ENCODE data around the gene DOK6.
"Not testable (repeated sequence)": the region's sequence is repeated elsewhere in the genome, so short reads cannot be mapped to it uniquely, and the experiment has no call there.

The DOK6 gene

GRCh38 chr18:69622184-69622583 lies 221.5 kb downstream of the DOK6 start:
- DNase-seq = no peak

- no peak for DNase-seq
These were observed 222.3 kb downstream of the DOK6 start for GRCh38 chr18:69622961-69623360.

DNA sequence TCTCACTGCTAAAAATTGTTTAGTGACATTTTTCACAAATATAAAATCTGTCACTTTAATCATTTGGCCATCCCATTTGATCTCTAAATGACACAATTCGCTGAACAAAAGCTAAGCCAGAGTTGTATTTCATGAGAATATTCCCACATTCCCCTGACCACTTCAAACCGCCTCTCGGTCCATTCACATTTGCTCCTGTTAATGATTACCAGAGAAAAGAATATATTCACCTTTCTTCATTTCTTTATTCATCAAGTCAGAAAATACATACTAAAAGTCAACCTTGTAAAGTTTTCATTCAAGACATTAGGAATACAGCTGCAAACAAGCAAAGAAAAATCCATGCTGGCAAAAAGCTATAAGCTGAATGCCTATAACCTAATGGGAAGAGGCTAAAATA lies 225.5 kb downstream of the DOK6 start:
- DNase-seq = no peak

DNA sequence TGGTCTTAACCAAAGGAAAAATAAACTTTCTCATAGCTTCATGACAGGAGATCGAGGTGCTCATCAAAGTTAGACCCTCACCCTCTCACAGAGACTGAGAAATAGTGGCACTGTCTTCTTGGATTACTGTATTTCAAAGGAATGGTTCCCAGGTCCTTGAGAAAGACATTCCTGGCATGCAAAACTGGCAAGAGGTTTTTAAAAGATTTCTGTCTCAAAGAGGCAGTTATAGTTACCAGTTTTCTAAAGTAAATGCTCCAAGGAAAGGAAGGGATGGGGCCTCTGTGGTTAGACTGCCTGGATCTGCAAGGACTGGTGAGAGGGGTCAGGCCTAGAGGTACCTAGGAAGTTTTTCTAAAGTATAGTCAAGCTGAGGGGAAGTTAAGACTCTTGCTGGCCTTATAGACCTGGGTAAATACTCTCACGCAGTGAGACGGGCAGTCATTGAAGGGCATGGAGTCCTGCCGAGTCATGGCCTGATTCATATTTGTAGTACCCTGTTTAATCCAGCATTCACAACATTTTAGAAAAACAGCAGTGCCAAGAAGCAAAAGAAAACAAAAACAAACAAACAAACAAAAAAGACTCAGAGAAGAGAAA lies 226.1 kb downstream of the DOK6 start:
- no peak for DNase-seq

- DNase-seq = no peak
These were observed 228.2 kb downstream of the DOK6 start for GRCh38 chr18:69628774-69629359.

DNA sequence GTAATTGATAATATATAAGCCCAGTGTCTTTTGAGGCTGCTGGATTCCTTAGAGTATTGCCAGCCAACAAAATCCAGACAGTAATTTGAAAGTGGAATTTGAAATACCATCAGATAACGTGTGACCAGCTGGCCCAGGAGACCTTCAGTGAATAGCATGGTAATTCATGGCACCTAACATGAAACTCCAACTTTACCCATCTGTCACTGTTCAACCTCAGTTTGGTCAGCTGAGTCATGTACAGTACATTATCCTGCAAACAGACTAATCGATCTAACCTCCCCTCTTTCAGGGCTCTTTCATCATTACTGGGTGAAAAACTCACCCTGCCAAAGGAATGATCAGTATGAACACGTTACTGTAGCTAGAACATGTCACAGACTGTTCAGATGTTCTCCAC lies 230.6 kb downstream of the DOK6 start:
- DNase-seq = no peak

GRCh38 chr18:69635482-69635881 lies 234.8 kb downstream of the DOK6 start:
- DNase-seq = no peak

GRCh38 chr18:69636529-69637301 lies 236.0 kb downstream of the DOK6 start:
- peak in 1 of 56 donors; percentile 2 for DNase-seq

- DNase-seq = no peak
These were observed 237.4 kb downstream of the DOK6 start for GRCh38 chr18:69638056-69638455.

- DNase-seq = no peak
These were observed 247.0 kb downstream of the DOK6 start for GRCh38 chr18:69647702-69648101.

GRCh38 chr18:69648486-69648885 lies 247.8 kb downstream of the DOK6 start:
- DNase-seq = no peak

DNA sequence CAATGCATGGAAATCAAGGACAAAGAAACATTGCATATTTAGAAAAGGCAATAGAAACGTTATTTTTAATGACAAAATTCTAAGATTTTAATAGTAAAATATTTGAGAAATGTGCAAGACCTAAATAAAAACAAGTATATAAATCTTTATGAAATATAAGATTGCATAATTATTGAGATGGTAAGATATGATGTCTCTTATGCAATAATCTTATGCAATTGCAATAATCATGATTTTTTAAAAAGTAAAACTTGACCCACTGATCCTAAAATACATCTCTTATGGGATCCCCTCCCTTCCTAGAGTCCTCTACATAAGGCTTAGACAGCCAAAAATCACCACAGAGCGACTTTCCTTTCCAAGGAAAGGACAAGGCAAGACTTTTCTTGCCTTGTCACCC lies 249.0 kb downstream of the DOK6 start:
- no peak for DNase-seq

GRCh38 chr18:69651243-69651642 lies 250.6 kb downstream of the DOK6 start:
- DNase-seq = no peak

DNA sequence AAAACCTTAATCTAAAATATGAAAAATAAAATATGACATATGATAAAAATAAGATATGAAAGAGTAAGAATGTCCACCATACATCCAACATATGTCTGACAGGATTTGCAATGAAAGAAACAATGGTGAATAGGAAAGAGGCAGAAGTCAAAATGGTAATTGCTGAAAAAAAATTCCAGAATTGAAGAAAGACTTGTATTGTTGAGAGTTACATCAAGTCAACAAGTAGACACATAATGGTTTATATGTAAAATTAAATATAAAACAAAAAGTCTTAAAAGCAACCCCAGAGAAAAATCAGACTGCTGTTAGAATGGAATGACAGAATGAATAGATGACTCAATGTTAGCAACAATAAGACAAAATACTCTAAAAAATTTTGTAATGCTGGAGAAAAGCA lies 255.1 kb downstream of the DOK6 start:
- DNase-seq = no peak

GRCh38 chr18:69658103-69658502 lies 257.4 kb downstream of the DOK6 start:
- no peak for DNase-seq

GRCh38 chr18:69658685-69659084 lies 258.0 kb downstream of the DOK6 start:
- DNase-seq = no peak

DNA sequence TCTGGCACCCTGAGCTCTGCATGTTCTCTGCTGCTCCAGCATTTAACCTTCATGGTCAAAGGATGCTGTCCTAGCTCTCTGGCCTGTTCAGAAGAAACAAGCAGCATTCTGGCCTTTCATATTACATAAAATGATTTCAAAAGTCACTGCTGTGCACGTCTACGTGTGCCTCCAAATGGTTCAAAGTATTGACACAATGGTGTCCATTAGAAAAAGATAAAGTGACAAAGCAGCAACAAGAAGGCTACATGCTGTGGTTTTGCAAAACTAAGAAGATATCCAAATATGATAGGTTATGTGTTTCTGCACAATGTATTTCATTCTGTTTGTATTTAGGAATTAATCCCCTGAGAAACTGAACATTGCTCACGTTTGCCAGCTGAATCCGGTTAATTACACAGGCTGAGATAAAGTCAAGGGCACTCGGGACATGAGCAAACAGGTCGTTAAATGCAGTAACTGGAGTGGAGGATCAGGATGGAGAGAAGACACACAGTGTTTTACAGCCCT lies 258.5 kb downstream of the DOK6 start:
- no peak for DNase-seq

DNA sequence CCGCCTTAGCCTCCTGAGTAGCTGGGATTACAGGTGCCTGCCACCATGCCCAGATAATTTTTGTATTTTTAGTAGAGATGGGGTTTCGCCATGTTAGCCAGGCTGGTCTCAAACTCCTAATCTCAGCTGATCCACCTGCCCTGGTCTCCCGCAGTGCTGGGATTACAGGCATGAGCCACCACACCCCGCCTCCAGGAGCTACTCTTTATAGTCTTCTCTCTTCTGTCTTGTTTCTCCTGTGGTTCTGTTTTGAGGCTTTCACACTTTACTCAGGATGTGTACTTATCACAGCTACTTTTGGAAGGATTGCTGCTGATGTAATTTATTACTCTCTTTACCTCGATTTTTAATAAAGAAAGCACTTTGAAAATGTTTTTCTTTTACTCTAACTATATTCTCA lies 261.4 kb downstream of the DOK6 start:
- DNase-seq = not testable (repeated sequence)

DNA sequence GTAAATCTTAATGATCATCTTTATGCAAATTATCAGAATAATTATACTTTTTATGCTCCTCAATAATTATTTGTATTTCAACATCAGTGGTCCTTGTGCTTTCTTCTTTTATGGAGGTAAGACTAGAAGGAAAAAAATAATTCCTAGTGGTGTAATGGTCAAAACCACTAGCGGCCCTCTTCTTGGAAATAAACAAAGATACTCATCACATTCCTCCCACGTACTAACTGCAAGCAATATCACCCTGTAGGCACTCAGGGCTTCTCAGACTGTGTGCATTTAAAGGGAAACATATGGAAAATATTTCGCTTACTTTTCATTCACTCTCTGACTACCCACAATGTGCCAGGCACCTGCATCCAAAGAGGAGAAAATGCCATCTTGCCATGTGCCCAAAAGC lies 263.7 kb downstream of the DOK6 start:
- no peak for DNase-seq

- DNase-seq = no peak
These were observed 273.7 kb downstream of the DOK6 start for GRCh38 chr18:69674292-69674877.

DNA sequence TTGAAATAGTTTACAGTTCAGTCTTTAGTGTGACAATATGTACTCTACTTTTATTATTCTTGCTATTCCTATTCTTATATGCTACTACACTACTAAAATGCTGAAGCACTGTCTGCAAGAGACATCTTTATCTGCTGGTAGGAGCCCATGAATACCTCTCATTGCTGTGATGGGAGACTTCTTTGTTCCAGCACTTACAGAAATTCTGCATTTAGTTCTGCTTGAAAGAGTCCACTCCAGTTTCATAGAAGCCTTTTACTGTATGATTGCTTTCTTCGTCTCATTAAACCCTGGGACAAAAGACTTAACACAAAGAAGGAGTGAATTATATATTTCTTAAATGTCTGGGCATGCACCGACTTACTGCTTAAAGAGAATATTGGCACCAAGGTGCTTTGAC lies 274.3 kb downstream of the DOK6 start:
- DNase-seq = no peak

- no peak for DNase-seq
These were observed 276.9 kb downstream of the DOK6 start for GRCh38 chr18:69677595-69677994.
